Caco-2 (cell line): ENCODE measurements around the gene TOMM70. TPM values are rescaled to one million over a fixed set of nuclear protein-coding genes. Genes with fewer than 3 reads are reported as not detected.

Experiments used
- BruUV-seq: library from RNA; stranded (reverse); fragments of 400-500 nt; replicated peaks from 2 replicates; lab custom pipeline; 2021; lab: Mats Ljungman, UMichigan
- CTCF ChIA-PET: fragments of 300-600 bp; sonication (Branson Sonifier 250); formaldehyde crosslinking; loops from one replicate; lab custom pipeline; 2022; ENCODE audit warnings: antibody characterized with exemption; lab: Charles Lee
- POLR2A ChIA-PET: fragments of 300-600 bp; sonication (Branson Sonifier 250); formaldehyde crosslinking; loops from one replicate; lab custom pipeline; 2022; ENCODE audit warnings: antibody characterized with exemption; lab: Charles Lee
- DNase-seq, 2 experiments: peaks; one replicate each; pipeline versions ENCODE4 v3.0.0 to v3.0.0-alpha.2; 2020 to 2022
- H3K27me3 ChIP-seq: replicated peaks from 2 replicates; pipeline ENCODE4 v1.6.0; 2011; ENCODE audit warnings: low read length; ENCODE audit not compliant: control insufficient read depth, insufficient read depth
- H3K36me3 ChIP-seq: 2 replicates; pipeline ENCODE4 v1.5.1; 2011; ENCODE audit warnings: low read length; ENCODE audit not compliant: control insufficient read depth, insufficient read depth
- H3K4me1 ChIP-seq: fragments of 250-450 bp; sonication (Bioruptor Pico); 2 replicates; pipeline ENCODE4 v1.5.1; 2020; ENCODE audit warnings: mild to moderate bottlenecking
- H3K4me3 ChIP-seq: 2 replicates; pipeline ENCODE4 v1.5.1; 2011; ENCODE audit warnings: low read depth, mild to moderate bottlenecking, control low read depth, low read length
- H3K9me3 ChIP-seq: fragments of 250-450 bp; sonication (Bioruptor Pico); 2 replicates; pipeline ENCODE4 v1.5.1; 2020; ENCODE audit warnings: mild to moderate bottlenecking, moderate library complexity
- H3K27ac Mint-ChIP-seq: one replicate; pipeline ENCODE4 v1.8.0; 2022; ENCODE audit warnings: mixed read lengths; ENCODE audit not compliant: unreplicated experiment
- H3K27me3 Mint-ChIP-seq: one replicate; pipeline ENCODE4 v1.8.0; 2022; ENCODE audit warnings: mixed read lengths; ENCODE audit not compliant: insufficient read depth, unreplicated experiment
- H3K36me3 Mint-ChIP-seq: one replicate; pipeline ENCODE4 v1.8.0; 2022; ENCODE audit warnings: mild to moderate bottlenecking, mixed read lengths; ENCODE audit not compliant: insufficient read depth, unreplicated experiment
- H3K4me1 Mint-ChIP-seq: one replicate; pipeline ENCODE4 v1.8.0; 2022; ENCODE audit warnings: low read depth, mixed read lengths; ENCODE audit not compliant: unreplicated experiment
- H3K4me3 Mint-ChIP-seq: one replicate; pipeline ENCODE4 v1.8.0; 2022; ENCODE audit warnings: mild to moderate bottlenecking, moderate library complexity, mixed read lengths; ENCODE audit not compliant: unreplicated experiment
- H3K9me3 Mint-ChIP-seq: one replicate; pipeline ENCODE4 v1.8.0; 2022; ENCODE audit warnings: mixed read lengths; ENCODE audit not compliant: unreplicated experiment
- intact Hi-C: fragments of 100-400 bp; cut with micrococcal nuclease; formaldehyde crosslinking; loops from one replicate; pipeline ENCODE4 v1.10.0; 2022; ENCODE audit not compliant: unreplicated experiment
- total RNA-seq: library from RNA; stranded (reverse); gene quantifications from 2 replicates; pipeline ENCODE4 v1.2.3, GENCODE V29; 2022
- TF ChIP-seq, protein P1 (sequence below), 2 experiments: fragments of 200-600 bp in 1 of 2; IDR thresholded peaks; 1 replicate in 1 of 2; 2 replicates in 1 of 2; pipeline versions ENCODE4 v1.5.1 to v1.8.0; 2011 to 2022; ENCODE audit warnings: antibody characterized with exemption in 1 of 2, control low read depth in 1 of 2, inconsistent platforms in 1 of 2, low read depth in 1 of 2, low read length in 1 of 2, mild to moderate bottlenecking in 1 of 2, moderate library complexity in 1 of 2; ENCODE audit not compliant: insufficient read depth in 1 of 2, severe bottlenecking in 1 of 2, unreplicated experiment in 1 of 2

TOMM70 gene
- total RNA-seq, 1 experiment from 2014 or later = 50.7 TPM

DNA sequence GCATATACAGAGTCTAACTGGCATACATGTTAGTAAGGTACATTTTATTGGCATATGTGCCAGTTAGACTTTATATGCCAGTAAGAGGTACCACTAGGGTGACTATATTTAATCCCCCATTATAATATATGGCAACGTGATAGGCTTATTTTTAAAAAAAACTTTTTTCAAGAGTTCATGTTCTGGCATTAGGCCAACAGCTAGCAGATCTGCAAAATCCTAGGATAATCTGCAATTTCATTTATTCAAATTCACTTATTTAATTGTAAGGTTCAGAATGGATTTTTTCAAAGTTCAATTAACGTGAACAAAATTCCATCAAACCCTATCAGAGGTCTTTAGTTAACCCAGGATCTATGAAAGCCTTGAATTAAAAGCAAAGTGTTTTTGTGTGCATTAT lies 34.5 kb downstream of the TOMM70 start:
- no peaks in the 10 kb centered on the region for H3K27me3 Mint-ChIP-seq
- Histone ChIP-seq H3K9me3 (no peaks in the 10 kb centered on the region), H3K27me3 (no peaks in the 10 kb centered on the region), H3K4me3 (no peak overlapping the region), H3K36me3 (peaks cover 3% of the 10 kb centered on the region; the same call in 1 of the 2 replicates), H3K4me1 (no peaks in the 10 kb centered on the region)
- H3K36me3 Mint-ChIP-seq = peaks cover 54% of the 10 kb centered on the region
- intact Hi-C loops = no loop called here
- no peak for DNase-seq
- BruUV-seq = no TSS peak
- no peaks in the 10 kb centered on the region for H3K9me3 Mint-ChIP-seq
- ChIA-PET CTCF (no interaction called here), POLR2A (no interaction called here)
- no peaks in the 10 kb centered on the region for H3K4me1 Mint-ChIP-seq
- no peak overlapping the region for H3K4me3 Mint-ChIP-seq
- H3K27ac Mint-ChIP-seq = no peak overlapping the region
- TF ChIP-seq, protein P1, sequence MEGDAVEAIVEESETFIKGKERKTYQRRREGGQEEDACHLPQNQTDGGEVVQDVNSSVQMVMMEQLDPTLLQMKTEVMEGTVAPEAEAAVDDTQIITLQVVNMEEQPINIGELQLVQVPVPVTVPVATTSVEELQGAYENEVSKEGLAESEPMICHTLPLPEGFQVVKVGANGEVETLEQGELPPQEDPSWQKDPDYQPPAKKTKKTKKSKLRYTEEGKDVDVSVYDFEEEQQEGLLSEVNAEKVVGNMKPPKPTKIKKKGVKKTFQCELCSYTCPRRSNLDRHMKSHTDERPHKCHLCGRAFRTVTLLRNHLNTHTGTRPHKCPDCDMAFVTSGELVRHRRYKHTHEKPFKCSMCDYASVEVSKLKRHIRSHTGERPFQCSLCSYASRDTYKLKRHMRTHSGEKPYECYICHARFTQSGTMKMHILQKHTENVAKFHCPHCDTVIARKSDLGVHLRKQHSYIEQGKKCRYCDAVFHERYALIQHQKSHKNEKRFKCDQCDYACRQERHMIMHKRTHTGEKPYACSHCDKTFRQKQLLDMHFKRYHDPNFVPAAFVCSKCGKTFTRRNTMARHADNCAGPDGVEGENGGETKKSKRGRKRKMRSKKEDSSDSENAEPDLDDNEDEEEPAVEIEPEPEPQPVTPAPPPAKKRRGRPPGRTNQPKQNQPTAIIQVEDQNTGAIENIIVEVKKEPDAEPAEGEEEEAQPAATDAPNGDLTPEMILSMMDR (IDR thresholded peaks at IDR 0.05; ENCODE audit: insufficient read depth in 1 of 2, low read depth in 1 of 2, low read length in 1 of 2, severe bottlenecking in 1 of 2, unreplicated experiment in 1 of 2) = no peak

DNA sequence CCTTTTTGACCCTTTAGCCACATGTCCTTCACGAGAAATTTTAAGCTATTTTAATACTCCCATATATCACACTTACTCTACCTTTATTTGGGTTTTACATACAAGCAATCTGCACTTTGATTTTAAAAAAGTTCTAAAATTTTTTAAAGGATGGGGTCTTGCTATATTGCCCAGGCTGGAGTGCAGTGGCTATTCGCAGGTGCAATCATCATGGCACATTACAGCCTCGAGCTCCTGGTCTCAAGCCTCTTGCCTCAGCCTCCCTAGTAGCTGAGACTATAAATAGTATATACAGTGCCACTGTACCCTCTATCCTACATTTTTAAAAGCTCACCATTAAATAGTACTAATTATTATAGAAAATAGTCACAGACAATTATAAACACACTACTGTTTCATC lies 36.5 kb downstream of the TOMM70 start:
- Mint-ChIP-seq H3K4me3 (no peak overlapping the region), H3K4me1 (no peaks in the 10 kb centered on the region), H3K27ac (no peak overlapping the region), H3K9me3 (no peaks in the 10 kb centered on the region), H3K36me3 (peaks cover 55% of the 10 kb centered on the region), H3K27me3 (no peaks in the 10 kb centered on the region)
- intact Hi-C loops = no loop called here
- Histone ChIP-seq H3K36me3 (peaks cover 3% of the 10 kb centered on the region; the same call in 1 of the 2 replicates), H3K4me1 (no peaks in the 10 kb centered on the region; the same call in 1 of the 2 replicates), H3K27me3 (no peaks in the 10 kb centered on the region), H3K9me3 (no peaks in the 10 kb centered on the region), H3K4me3 (no peak overlapping the region)
- no peak for DNase-seq
- TF ChIP-seq, protein P1 (IDR thresholded peaks at IDR 0.05; ENCODE audit: insufficient read depth in 1 of 2, low read depth in 1 of 2, low read length in 1 of 2, severe bottlenecking in 1 of 2, unreplicated experiment in 1 of 2) = no peak
- POLR2A ChIA-PET = no interaction called here
- CTCF ChIA-PET = no interaction called here
- BruUV-seq = no TSS peak

DNA sequence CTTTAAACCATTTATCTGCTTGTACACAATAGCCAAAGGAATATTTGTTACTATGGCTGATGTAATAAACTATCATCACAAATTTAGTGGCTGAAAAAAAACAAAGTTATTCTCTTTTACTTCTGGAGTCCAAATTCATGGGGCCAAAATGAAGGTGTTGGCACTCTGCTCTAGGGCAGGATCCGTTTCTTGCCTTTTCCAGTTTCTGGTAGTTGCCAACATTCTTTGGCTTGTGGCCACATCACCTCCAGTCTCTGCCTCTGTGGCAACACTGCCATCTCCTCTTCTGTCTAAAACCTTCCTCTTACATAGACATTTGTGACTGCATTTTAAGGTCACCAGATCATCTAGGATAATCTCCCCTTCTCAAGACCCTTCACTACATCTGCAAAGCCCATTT lies 39.0 kb downstream of the TOMM70 start:
- POLR2A ChIA-PET = no interaction called here

More for the DNA sequence above, 39.0 kb downstream of the TOMM70 start:
- Histone ChIP-seq H3K9me3 (no peaks in the 10 kb centered on the region), H3K4me1 (no peaks in the 10 kb centered on the region; the same call in 1 of the 2 replicates), H3K36me3 (peaks cover 3% of the 10 kb centered on the region; the same call in 1 of the 2 replicates), H3K4me3 (no peak overlapping the region), H3K27me3 (no peaks in the 10 kb centered on the region)
- no peak overlapping the region for H3K27ac Mint-ChIP-seq
- TF ChIP-seq, protein P1 (IDR thresholded peaks at IDR 0.05; ENCODE audit: insufficient read depth in 1 of 2, low read depth in 1 of 2, low read length in 1 of 2, severe bottlenecking in 1 of 2, unreplicated experiment in 1 of 2) = no peak
- intact Hi-C loops = no loop called here
- CTCF ChIA-PET = no interaction called here
- H3K4me3 Mint-ChIP-seq = no peak overlapping the region
- BruUV-seq = no TSS peak
- peaks cover 55% of the 10 kb centered on the region for H3K36me3 Mint-ChIP-seq
- no peaks in the 10 kb centered on the region for H3K27me3 Mint-ChIP-seq
- no peak for DNase-seq
- no peaks in the 10 kb centered on the region for H3K4me1 Mint-ChIP-seq
- no peaks in the 10 kb centered on the region for H3K9me3 Mint-ChIP-seq
